HCT116 (cell line): ENCODE results near the gene MSH2. TPM values are rescaled to one million over a fixed set of nuclear protein-coding genes. Genes with fewer than 3 reads are reported as not detected.

ENCODE experiments used
- ATAC-seq: fragments of 200-7000 bp; cut with Tn5 transposase; 2 replicates; pipeline ENCODE4 v1.9.1; 2020; ENCODE audit warnings: mild to moderate bottlenecking, moderate library complexity
- BruUV-seq: library from RNA; stranded (reverse); fragments of 400-500 nt; replicated peaks from 2 replicates; lab custom pipeline; 2021; lab: Mats Ljungman, UMichigan
- CTCF ChIA-PET: fragments of 300-600 bp; sonication (Branson Sonifier 250); formaldehyde crosslinking; loops from one replicate; lab custom pipeline; 2021; ENCODE audit warnings: antibody characterized with exemption; lab: Charles Lee
- POLR2A ChIA-PET: fragments of 300-600, 350-600 bp; sonication (Branson Sonifier 250); formaldehyde crosslinking; loops from one replicate; lab custom pipeline; 2021; ENCODE audit warnings: antibody characterized with exemption; lab: Charles Lee
- RAD21 ChIA-PET, 2 experiments: fragments of 300-600 bp; sonication (Branson Sonifier 250); formaldehyde crosslinking; loops; one replicate each; lab custom pipeline; 2023; ENCODE audit warnings: low total read pairs in 2 of 2; ENCODE audit not compliant: uncharacterized antibody in 2 of 2, unreplicated experiment in 2 of 2, low non-redundant PET in 1 of 2; lab: Charles Lee
- DNase-seq: peaks from one replicate; pipeline ENCODE4 v3.0.0-alpha.2; 2010; ENCODE audit warnings: low read depth, low spot score
- H2AFZ ChIP-seq: fragments of 200-600 bp; shearing (Covaris generic), sonication (generic); 2 replicates; pipeline ENCODE4 v1.6.1; 2017; ENCODE audit warnings: low read depth, mixed run types, mixed read lengths, antibody characterized with exemption, low read length; ENCODE audit not compliant: poor library complexity, severe bottlenecking
- H3K27ac ChIP-seq: 2 replicates; pipeline ENCODE4 v1.5.1; 2012; ENCODE audit warnings: low read depth, low read length
- H3K27me3 ChIP-seq: fragments of 200-600 bp; sonication (generic); 2 replicates; pipeline ENCODE4 v1.6.1; 2016; ENCODE audit warnings: mixed run types, low read length, mixed read lengths; ENCODE audit not compliant: insufficient read depth
- H3K36me3 ChIP-seq, 2 experiments: fragments of 200-500 bp in 1 of 2; fragments of 200-600 bp in 1 of 2; sonication (Bioruptor generic) in 1 of 2; sonication (generic) in 1 of 2; 2 replicates each; pipeline versions ENCODE4 v1.5.1 to v1.6.1; 2014 to 2016; ENCODE audit warnings: low read length in 2 of 2, inconsistent platforms in 1 of 2, mixed read lengths in 1 of 2, mixed run types in 1 of 2; ENCODE audit not compliant: insufficient read depth in 2 of 2, control insufficient read depth in 1 of 2
- H3K4me1 ChIP-seq, 2 experiments: fragments of 200-600 bp in 1 of 2; sonication (generic) in 1 of 2; 2 replicates each; pipeline versions ENCODE4 v1.5.1 to v1.6.1; 2012 to 2017; ENCODE audit warnings: low read length in 2 of 2, inconsistent platforms in 1 of 2, mild to moderate bottlenecking in 1 of 2, mixed read lengths in 1 of 2, mixed run types in 1 of 2, moderate library complexity in 1 of 2; ENCODE audit not compliant: insufficient read depth in 2 of 2, control insufficient read depth in 1 of 2
- H3K4me2 ChIP-seq: fragments of 200-600 bp; sonication (generic); 2 replicates; pipeline ENCODE4 v1.6.1; 2017; ENCODE audit warnings: mixed run types, low read length, mixed read lengths
- H3K4me3 ChIP-seq, 2 experiments: fragments of 200-600 bp in 1 of 2; sonication (generic) in 1 of 2; replicated peaks in 1 of 2; 2 replicates each; pipeline ENCODE4 v1.5.1; 2011 to 2016; ENCODE audit warnings: low read length in 2 of 2, control low read depth in 1 of 2, low read depth in 1 of 2, mild to moderate bottlenecking in 1 of 2, mixed read lengths in 1 of 2, mixed run types in 1 of 2
- H3K79me2 ChIP-seq: fragments of 200-600 bp; sonication (generic); 2 replicates; pipeline ENCODE4 v1.6.1; 2017; ENCODE audit warnings: mild to moderate bottlenecking, mixed run types, low read length, moderate library complexity, mixed read lengths; ENCODE audit not compliant: insufficient read depth
- H3K9ac ChIP-seq: fragments of 200-600 bp; sonication (generic); 2 replicates; pipeline ENCODE4 v1.6.1; 2016; ENCODE audit warnings: low read length, mixed read lengths
- H3K9me2 ChIP-seq: fragments of 200-600 bp; sonication (generic), shearing (Covaris generic); 2 replicates; pipeline ENCODE4 v1.6.1; 2017; ENCODE audit warnings: mixed run types, mild to moderate bottlenecking, moderate library complexity; ENCODE audit not compliant: insufficient read depth
- H3K9me3 ChIP-seq, 2 experiments: fragments of 200-500 bp in 1 of 2; fragments of 200-600 bp in 1 of 2; sonication (Bioruptor generic) in 1 of 2; sonication (generic) in 1 of 2; 2 replicates each; pipeline ENCODE4 v1.6.1; 2014 to 2017; ENCODE audit warnings: low read length in 2 of 2, mixed read lengths in 2 of 2, inconsistent platforms in 1 of 2, low read depth in 1 of 2, mild to moderate bottlenecking in 1 of 2, mixed run types in 1 of 2, moderate library complexity in 1 of 2; ENCODE audit not compliant: control insufficient read depth in 1 of 2, insufficient read depth in 1 of 2
- H4K20me1 ChIP-seq: fragments of 200-600 bp; sonication (generic), shearing (Covaris generic); 2 replicates; pipeline ENCODE4 v1.6.1; 2017; ENCODE audit warnings: mixed run types, mild to moderate bottlenecking, moderate library complexity; ENCODE audit not compliant: insufficient read depth
- ATF3 ChIP-seq: IDR thresholded peaks from 2 replicates; pipeline ENCODE4 v1.6.1; 2012
- CBX3 ChIP-seq: IDR thresholded peaks from 2 replicates; pipeline ENCODE4 v1.6.1; 2012; ENCODE audit warnings: low read depth
- CEBPB ChIP-seq: IDR thresholded peaks from 2 replicates; pipeline ENCODE4 v1.6.1; 2012; ENCODE audit warnings: low read depth
- CTCF ChIP-seq, 3 experiments: fragments of 200-600 bp in 1 of 3; sonication (generic) in 1 of 3; IDR thresholded peaks in 2 of 3; conservative IDR thresholded peaks in 1 of 3; 2 replicates each; pipeline ENCODE4 v1.5.1; 2012 to 2017; ENCODE audit warnings: low read depth in 2 of 3, low read length in 2 of 3, antibody characterized with exemption in 1 of 3, borderline replicate concordance in 1 of 3, control low read depth in 1 of 3, mild to moderate bottlenecking in 1 of 3, mixed read lengths in 1 of 3, mixed run types in 1 of 3, moderate library complexity in 1 of 3; ENCODE audit not compliant: insufficient read depth in 1 of 3
- EGR1 ChIP-seq: IDR thresholded peaks from 2 replicates; pipeline ENCODE4 v1.6.1; 2012; ENCODE audit warnings: low read depth
- ELF1 ChIP-seq: IDR thresholded peaks from 2 replicates; pipeline ENCODE4 v1.6.1; 2012; ENCODE audit warnings: low read depth, borderline replicate concordance
- EZH2 ChIP-seq: fragments of 200-600 bp; sonication (generic); IDR thresholded peaks from 2 replicates; pipeline ENCODE4 v1.6.1; 2017; ENCODE audit warnings: antibody characterized with exemption, mixed run types
- EZH2phosphoT487 ChIP-seq: fragments of 200-600 bp; IDR thresholded peaks from 2 replicates; pipeline ENCODE4 v1.6.1; 2018; ENCODE audit warnings: antibody characterized with exemption, borderline replicate concordance
- FOSL1 ChIP-seq: IDR thresholded peaks from 2 replicates; pipeline ENCODE4 v1.6.1; 2012; ENCODE audit warnings: low read depth
- JUND ChIP-seq: IDR thresholded peaks from 2 replicates; pipeline ENCODE4 v1.6.1; 2012
- MAX ChIP-seq: IDR thresholded peaks from 2 replicates; pipeline ENCODE4 v1.6.1; 2012
- POLR2A ChIP-seq: IDR thresholded peaks from 2 replicates; pipeline ENCODE4 v1.7.0; 2011; ENCODE audit warnings: borderline replicate concordance; ENCODE audit not compliant: insufficient read depth, insufficient read length; ENCODE audit errors: extremely low read depth
- POLR2AphosphoS5 ChIP-seq: IDR thresholded peaks from 2 replicates; pipeline ENCODE4 v1.6.1; 2011; ENCODE audit warnings: mild to moderate bottlenecking, low read depth, low read length, moderate library complexity
- RAD21 ChIP-seq: IDR thresholded peaks from 2 replicates; pipeline ENCODE4 v1.6.1; 2012; ENCODE audit warnings: low read depth, mild to moderate bottlenecking
- REST ChIP-seq: IDR thresholded peaks from 2 replicates; pipeline ENCODE4 v1.6.1; 2012; ENCODE audit warnings: low read depth
- SIN3A ChIP-seq: IDR thresholded peaks from 2 replicates; pipeline ENCODE4 v1.6.1; 2012; ENCODE audit warnings: low read depth
- SRF ChIP-seq: IDR thresholded peaks from 2 replicates; pipeline ENCODE4 v1.6.1; 2012; ENCODE audit warnings: low read depth
- TCF7L2 ChIP-seq: IDR thresholded peaks from 2 replicates; pipeline ENCODE4 v1.7.0; 2011; ENCODE audit warnings: borderline replicate concordance, inconsistent platforms; ENCODE audit not compliant: insufficient read depth, insufficient read length; ENCODE audit errors: extremely low read depth
- YY1 ChIP-seq: IDR thresholded peaks from 2 replicates; pipeline ENCODE4 v1.6.1; 2011; ENCODE audit warnings: low read length, low read depth, moderate library complexity, mild to moderate bottlenecking; ENCODE audit not compliant: insufficient replicate concordance; ENCODE audit errors: extremely low read depth
- intact Hi-C: fragments of 100-400 bp; cut with micrococcal nuclease; formaldehyde crosslinking; loops from 2 replicates; pipeline ENCODE4 v1.10.0; 2022
- total RNA-seq: library from RNA; stranded (reverse); gene quantifications from one replicate; pipeline ENCODE4 v1.2.1, GENCODE V29; 2021; ENCODE audit not compliant: unreplicated experiment

MSH2 gene
- total RNA-seq, 1 experiment from 2014 or later: 54.9 TPM

- no peaks in the 10 kb centered on the region for H3K27me3 ChIP-seq
- H3K4me3 ChIP-seq: no peak overlapping the region
- H4K20me1 ChIP-seq: no peaks in the 10 kb centered on the region
- no peaks in the 10 kb centered on the region for H3K4me1 ChIP-seq
- BruUV-seq: no TSS peak
- TF ChIP-seq POLR2A (no peak), EGR1 (no peak), MAX (no peak), CEBPB (no peak), RAD21 (no peak), REST (no peak), EZH2 (no peak), SIN3A (no peak), ATF3 (no peak), SRF (no peak), YY1 (no peak), JUND (no peak), EZH2phosphoT487 (no peak), FOSL1 (no peak), CBX3 (no peak), ELF1 (no peak), TCF7L2 (no peak), CTCF (IDR thresholded peaks at IDR 0.05 in 2 of 3, conservative IDR thresholded peaks at IDR 0.05 in 1 of 3; ENCODE audit: borderline replicate concordance in 1 of 3, insufficient read depth in 1 of 3, low read depth in 2 of 3, low read length in 2 of 3) (no peak), POLR2AphosphoS5 (no peak)
- H3K4me2 ChIP-seq: no peak overlapping the region
- DNase-seq (no peak), ATAC-seq (no peak)
- H3K79me2 ChIP-seq: no peaks in the 10 kb centered on the region
- intact Hi-C loops: no loop called here
- H3K9me3 ChIP-seq: peaks cover 12 to 15% of the 10 kb centered on the region in 2 experiments; a peak in 3 of 4 replicates
- no peaks in the 10 kb centered on the region for H3K36me3 ChIP-seq
- H3K27ac ChIP-seq: no peak overlapping the region
- H3K9me2 ChIP-seq: no peaks in the 10 kb centered on the region
- RAD21 ChIA-PET: no interaction called here
- POLR2A ChIA-PET: no interaction called here
- CTCF ChIA-PET: no interaction called here
- H2AFZ ChIP-seq: no peak overlapping the region
- H3K9ac ChIP-seq: no peak overlapping the region
Measured at GRCh38 chr2:47499621-47500309, 96.8 kb downstream of the MSH2 start.
